IPS-15b (cell line): ENCODE data around the gene TLN1.

ENCODE experiments used
- H3K27me3 ChIP-seq: one replicate; pipeline ENCODE4 v1.6.1; 2013; ENCODE audit warnings: low read length; ENCODE audit not compliant: control insufficient read depth, insufficient read depth
- H3K36me3 ChIP-seq: one replicate; pipeline ENCODE4 v1.6.1; 2013; ENCODE audit warnings: low read length; ENCODE audit not compliant: control insufficient read depth, insufficient read depth
- H3K4me1 ChIP-seq: one replicate; pipeline ENCODE4 v1.6.1; 2013; ENCODE audit warnings: mild to moderate bottlenecking, low read length; ENCODE audit not compliant: control insufficient read depth, insufficient read depth
- H3K4me3 ChIP-seq: one replicate; pipeline ENCODE4 v1.5.1; 2013; ENCODE audit warnings: low read depth, low read length
- H3K9ac ChIP-seq: one replicate; pipeline ENCODE4 v1.6.1; 2013; ENCODE audit warnings: low read depth, mild to moderate bottlenecking, low read length
- H3K9me3 ChIP-seq: one replicate; pipeline ENCODE4 v1.6.1; 2013; ENCODE audit warnings: mild to moderate bottlenecking, low read length; ENCODE audit not compliant: control insufficient read depth, insufficient read depth

Gene TLN1

DNA sequence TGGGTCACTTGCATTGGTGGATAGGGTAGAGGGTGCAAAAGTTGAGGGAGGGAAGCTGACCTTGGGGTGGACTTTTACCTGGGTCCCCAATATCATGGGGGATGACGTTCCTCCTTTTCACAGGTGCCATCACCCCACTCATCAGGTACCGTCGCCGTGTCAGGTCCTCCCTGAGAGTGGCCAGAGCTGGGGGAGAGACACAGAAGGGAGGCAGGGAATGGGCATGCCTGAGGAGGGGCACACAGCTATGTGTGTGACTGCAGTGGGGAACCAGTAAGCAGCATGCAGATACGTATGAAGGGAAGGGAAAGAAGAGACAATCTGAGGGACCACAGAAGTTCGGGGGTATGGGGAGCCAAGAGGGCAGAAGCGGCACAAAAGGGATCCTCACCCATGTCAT lies 6.9 kb upstream of the TLN1 start:
- Histone ChIP-seq H3K36me3 (peaks cover 73% of the 10 kb centered on the region), H3K9me3 (no peaks in the 10 kb centered on the region), H3K27me3 (no peaks in the 10 kb centered on the region), H3K4me3 (no peak overlapping the region), H3K9ac (no peak overlapping the region), H3K4me1 (no peaks in the 10 kb centered on the region)

DNA sequence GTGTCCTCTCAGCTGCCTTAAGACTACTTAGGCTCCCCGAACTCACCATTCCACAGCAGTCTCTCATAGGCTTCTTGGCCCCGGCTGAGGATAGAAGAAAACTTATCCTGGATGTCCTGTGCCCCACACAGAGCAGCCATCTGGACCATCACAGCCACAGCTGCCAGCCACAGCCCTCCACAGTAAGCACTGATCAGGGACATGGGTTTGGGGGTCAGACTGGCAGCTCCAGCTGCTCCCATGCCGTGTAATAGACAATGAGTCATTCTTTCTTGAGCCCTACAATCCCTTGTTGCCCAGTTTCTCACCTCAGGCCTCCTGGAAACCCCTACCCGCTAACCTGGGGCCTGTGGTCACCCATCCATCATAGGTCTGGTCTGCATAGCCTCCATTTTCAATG lies 6.2 kb upstream of the TLN1 start:
- H3K36me3 ChIP-seq, result peaks cover 65% of the 10 kb centered on the region
- H3K4me3 ChIP-seq, result no peak overlapping the region
- no peaks in the 10 kb centered on the region for H3K9me3 ChIP-seq
- H3K27me3 ChIP-seq, result no peaks in the 10 kb centered on the region
- H3K4me1 ChIP-seq, result no peaks in the 10 kb centered on the region
- no peak overlapping the region for H3K9ac ChIP-seq

- H3K4me3 ChIP-seq, result no peak overlapping the region
- no peaks in the 10 kb centered on the region for H3K27me3 ChIP-seq
- peaks cover 56% of the 10 kb centered on the region for H3K36me3 ChIP-seq
- H3K4me1 ChIP-seq, result no peaks in the 10 kb centered on the region
- H3K9ac ChIP-seq, result no peak overlapping the region
- no peaks in the 10 kb centered on the region for H3K9me3 ChIP-seq
Measured at GRCh38 chr9:35737143-35737542, 5.1 kb upstream of the TLN1 start.

GRCh38 chr9:35736201-35736633 lies 4.2 kb upstream of the TLN1 start:
- H3K36me3 ChIP-seq, result peaks cover 49% of the 10 kb centered on the region
- H3K9ac ChIP-seq, result no peak overlapping the region
- no peaks in the 10 kb centered on the region for H3K27me3 ChIP-seq
- H3K4me3 ChIP-seq, result no peak overlapping the region
- no peaks in the 10 kb centered on the region for H3K9me3 ChIP-seq
- no peaks in the 10 kb centered on the region for H3K4me1 ChIP-seq

GRCh38 chr9:35734096-35734495 lies 2.1 kb upstream of the TLN1 start:
- Histone ChIP-seq H3K27me3 (no peaks in the 10 kb centered on the region), H3K4me3 (no peak overlapping the region), H3K9ac (no peak overlapping the region), H3K4me1 (peaks cover 11% of the 10 kb centered on the region), H3K36me3 (peaks cover 29% of the 10 kb centered on the region), H3K9me3 (no peaks in the 10 kb centered on the region)

DNA sequence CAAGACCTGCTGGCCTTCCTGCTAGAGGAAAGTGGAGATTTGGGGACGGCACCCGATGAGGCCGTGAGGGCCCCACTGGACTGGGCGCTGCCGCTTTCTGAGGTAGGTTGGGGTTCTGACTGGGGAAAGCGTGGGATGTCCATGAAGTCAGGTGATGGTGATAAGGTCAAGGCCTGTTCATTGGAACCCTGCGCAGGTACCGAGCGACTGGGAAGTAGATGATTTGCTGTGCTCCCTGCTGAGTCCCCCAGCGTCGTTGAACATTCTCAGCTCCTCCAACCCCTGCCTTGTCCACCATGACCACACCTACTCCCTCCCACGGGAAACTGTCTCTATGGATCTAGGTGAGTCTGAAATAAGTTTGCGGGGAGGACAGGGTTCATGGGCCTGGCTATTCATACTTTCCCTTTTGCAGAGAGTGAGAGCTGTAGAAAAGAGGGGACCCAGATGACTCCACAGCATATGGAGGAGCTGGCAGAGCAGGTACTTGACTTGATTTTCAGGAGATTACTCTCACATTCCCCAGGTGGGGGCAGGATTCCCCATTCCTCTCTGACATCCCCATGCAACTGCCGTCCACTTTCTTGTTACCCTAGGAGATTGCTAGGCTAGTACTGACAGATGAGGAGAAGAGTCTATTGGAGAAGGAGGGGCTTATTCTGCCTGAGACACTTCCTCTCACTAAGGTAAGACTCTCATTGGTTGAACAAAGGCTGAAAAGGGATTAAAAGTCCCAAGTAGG lies 976 bp upstream of the TLN1 start:
- Histone ChIP-seq H3K36me3 (peaks cover 18% of the 10 kb centered on the region), H3K4me1 (peaks cover 22% of the 10 kb centered on the region), H3K27me3 (no peaks in the 10 kb centered on the region), H3K9ac (peak overlapping the region; percentile 82), H3K9me3 (no peaks in the 10 kb centered on the region), H3K4me3 (peak overlapping the region; percentile 96)

- H3K9me3 ChIP-seq, result no peaks in the 10 kb centered on the region
- peaks cover 4% of the 10 kb centered on the region for H3K36me3 ChIP-seq
- H3K9ac ChIP-seq, result peak overlapping the region; percentile 75
- H3K4me3 ChIP-seq, result peak overlapping the region; percentile 96
- peaks cover 33% of the 10 kb centered on the region for H3K4me1 ChIP-seq
- no peaks in the 10 kb centered on the region for H3K27me3 ChIP-seq
Measured at GRCh38 chr9:35731415-35732184, 395 bp downstream of the TLN1 start.

DNA sequence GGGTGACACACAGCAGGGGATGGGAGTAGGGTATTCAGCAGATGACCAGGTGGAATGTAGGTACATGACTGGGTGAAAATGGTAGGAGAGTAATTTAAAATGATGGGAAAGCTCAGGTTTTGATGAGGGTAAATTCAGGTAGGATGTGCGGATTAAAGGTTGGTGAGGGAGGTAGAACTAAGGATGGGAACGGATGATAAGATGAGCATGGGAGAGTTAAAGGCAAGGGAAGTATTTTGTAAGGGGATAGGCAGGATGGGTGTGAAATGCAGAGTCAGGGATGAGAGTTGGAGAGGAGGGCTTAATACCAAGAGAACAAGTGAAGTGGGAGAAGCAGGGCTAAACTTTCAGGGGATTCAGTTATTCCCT lies 1.5 kb downstream of the TLN1 start:
- H3K4me3 ChIP-seq, result peak overlapping the region; percentile 27
- H3K36me3 ChIP-seq, result peaks cover under 1% of the 10 kb centered on the region
- H3K9me3 ChIP-seq, result no peaks in the 10 kb centered on the region
- H3K27me3 ChIP-seq, result no peaks in the 10 kb centered on the region
- peaks cover 34% of the 10 kb centered on the region for H3K4me1 ChIP-seq
- H3K9ac ChIP-seq, result no peak overlapping the region

GRCh38 chr9:35729700-35730485 lies 2.1 kb downstream of the TLN1 start:
- Histone ChIP-seq H3K4me1 (peaks cover 34% of the 10 kb centered on the region), H3K4me3 (peak overlapping the region; percentile 27), H3K9me3 (no peaks in the 10 kb centered on the region), H3K27me3 (no peaks in the 10 kb centered on the region), H3K36me3 (peaks cover 6% of the 10 kb centered on the region), H3K9ac (no peak overlapping the region)

GRCh38 chr9:35729101-35729500 lies 2.9 kb downstream of the TLN1 start:
- Histone ChIP-seq H3K4me3 (no peak overlapping the region), H3K4me1 (peaks cover 34% of the 10 kb centered on the region), H3K36me3 (peaks cover 14% of the 10 kb centered on the region), H3K9me3 (no peaks in the 10 kb centered on the region), H3K27me3 (no peaks in the 10 kb centered on the region), H3K9ac (no peak overlapping the region)

DNA sequence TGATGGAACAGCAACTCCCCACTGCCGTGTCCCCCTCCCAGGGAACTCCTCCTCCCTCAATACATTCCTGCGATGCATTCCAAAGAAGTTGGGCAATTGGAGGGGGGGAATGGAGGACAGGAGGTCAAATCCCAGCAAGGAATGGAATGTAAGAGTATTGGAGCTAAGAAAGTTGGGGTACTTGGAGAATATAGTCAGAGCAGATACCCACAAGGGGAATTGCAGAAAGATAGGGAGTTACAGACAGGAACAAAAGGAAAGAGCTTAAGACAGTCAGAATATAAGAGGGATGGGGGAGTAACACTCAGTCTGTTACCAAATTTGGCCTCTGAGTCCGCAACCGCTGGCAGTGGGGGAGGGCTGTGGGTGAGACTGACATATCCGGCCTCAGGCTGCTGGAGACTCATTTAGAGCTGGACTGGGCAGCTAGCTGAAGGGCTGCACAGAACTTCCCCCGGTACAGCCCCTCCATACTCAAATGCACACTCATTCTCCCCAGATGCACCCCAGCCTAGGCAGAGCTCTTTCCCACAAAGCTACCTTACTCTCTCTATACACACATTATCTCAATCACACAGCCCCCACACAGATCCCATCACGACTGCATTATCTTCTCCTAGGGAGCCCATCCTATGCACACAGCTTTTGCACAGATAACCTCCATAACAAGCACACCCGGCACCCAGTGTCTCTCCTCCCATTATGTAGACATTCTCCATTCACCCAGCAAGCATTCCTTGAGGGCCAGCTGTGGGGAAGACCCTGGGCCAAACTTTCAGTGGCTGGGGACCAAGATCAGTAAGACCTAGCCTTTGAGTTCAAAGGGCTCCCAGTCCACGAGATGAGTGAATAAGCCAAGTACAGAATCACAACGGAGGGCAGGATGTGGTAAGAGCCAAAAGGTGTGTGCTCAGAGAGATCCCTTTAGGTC lies 3.7 kb downstream of the TLN1 start:
- Histone ChIP-seq H3K4me3 (peak overlapping the region; percentile 52), H3K36me3 (peaks cover 19% of the 10 kb centered on the region), H3K9ac (no peak overlapping the region), H3K27me3 (no peaks in the 10 kb centered on the region), H3K9me3 (no peaks in the 10 kb centered on the region), H3K4me1 (peaks cover 34% of the 10 kb centered on the region)
